Brain pericyte (primary cell): Measurements from ENCODE around the gene RNASE8.
"Not testable (repeated sequence)": the region's sequence is repeated elsewhere in the genome, so short reads cannot be mapped to it uniquely, and the experiment has no call there.

Source experiments
- DNase-seq: peaks from one replicate; pipeline ENCODE4 v3.0.0-alpha.2; 2012; ENCODE audit warnings: low read depth, low spot score

RNASE8 gene

DNA sequence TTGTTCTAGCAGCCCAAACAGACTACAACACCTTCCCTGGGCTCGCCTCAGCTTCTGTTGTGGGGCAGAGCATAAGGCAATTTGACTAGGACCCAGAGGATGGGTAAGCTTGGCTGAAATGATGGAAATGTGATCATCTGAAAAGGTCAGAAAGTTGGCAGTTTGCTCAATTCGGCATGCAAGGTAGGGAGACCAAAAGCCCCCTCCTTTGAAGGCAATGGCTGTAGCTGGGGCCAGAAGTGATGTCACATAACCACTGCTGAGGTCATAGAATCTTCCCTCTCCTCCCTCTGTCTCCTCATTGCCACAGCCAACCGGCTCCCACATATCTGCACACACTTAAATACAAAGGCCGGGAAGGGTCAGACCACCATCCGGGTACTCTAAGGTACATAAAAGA is 27.7 kb upstream of the RNASE8 start, which contains the start of gene TPPP2:
TPPP2 (plus strand) TSS at position 301 of the 400 bp plus-strand sequence. CDS start 365 bp downstream, outside the sequence.
- DNase-seq = no peak

DNA sequence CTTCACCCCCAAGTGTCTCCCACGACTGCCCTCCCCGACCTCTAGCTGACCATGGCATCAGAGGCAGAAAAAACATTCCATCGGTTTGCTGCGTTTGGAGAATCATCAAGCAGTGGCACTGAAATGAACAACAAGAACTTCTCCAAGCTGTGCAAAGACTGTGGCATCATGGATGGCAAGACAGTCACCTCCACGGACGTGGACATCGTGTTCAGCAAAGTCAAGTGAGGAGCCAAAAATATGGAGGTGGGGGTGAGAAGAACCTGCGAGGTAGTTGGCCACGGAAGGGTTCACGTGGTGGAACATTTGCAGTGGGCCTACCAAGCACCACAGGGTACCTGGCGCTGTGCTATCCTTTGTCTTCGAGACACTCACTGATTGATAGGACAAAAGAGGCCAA is 27.1 kb upstream of the RNASE8 start:
- no peak for DNase-seq

- no peak for DNase-seq
Measured at GRCh38 chr14:21032326-21033132, 25.1 kb upstream of the RNASE8 start.

DNA sequence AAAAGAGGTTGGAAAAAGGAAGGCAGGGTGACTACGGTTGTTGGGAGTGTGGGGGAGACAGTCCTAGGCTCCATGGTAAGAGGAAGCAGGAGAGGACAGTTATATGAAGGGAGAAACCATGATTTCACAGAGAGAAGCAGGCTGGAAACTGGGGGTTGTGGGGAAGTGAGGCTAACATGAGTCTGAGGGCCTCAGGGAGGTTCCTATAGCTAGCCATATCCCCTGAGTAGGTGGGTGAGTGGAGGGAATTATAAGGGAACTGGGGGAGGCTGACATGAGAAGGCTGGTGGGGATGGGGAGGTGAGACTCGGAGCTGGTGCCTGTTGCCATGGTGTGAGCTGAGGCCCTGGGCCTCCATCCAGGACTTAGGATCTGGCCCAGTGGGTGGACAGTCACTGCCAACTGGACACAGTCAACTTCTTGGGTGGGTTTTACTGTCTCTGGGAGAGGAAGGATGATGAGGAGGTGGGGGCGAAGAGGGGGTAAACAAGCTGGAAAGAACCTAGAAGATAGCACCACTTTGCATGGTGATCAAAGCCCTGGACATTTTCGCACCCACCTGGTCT is 24.4 kb upstream of the RNASE8 start:
- DNase-seq = no peak

DNA sequence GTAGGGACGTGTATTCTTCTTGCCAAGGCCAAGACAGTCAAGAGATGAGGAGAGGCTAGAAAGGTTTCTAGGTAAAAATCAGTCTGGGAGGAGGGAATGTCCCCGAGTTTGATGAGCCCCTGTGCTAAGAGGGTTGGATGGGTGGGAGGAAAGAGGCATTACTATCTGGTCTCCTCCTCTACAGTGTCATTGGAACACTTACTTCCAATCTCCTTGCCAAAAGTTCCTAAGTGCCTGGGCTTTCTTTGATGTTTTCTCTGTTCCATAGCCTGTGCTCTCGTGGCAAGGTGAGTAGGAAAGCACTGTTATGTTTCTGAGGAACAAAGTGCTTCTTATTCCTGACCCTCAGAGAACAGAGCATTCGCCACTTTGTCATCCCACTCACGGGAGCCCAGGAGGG is 22.9 kb upstream of the RNASE8 start, which contains the start of gene RNASE13:
RNASE13 (minus strand) TSS at position 101 of the 400 bp plus-strand sequence. CDS start 519 bp downstream, outside the sequence.
- DNase-seq = no peak

- no peak for DNase-seq
Measured at GRCh38 chr14:21036751-21037150, 20.9 kb upstream of the RNASE8 start.

DNA sequence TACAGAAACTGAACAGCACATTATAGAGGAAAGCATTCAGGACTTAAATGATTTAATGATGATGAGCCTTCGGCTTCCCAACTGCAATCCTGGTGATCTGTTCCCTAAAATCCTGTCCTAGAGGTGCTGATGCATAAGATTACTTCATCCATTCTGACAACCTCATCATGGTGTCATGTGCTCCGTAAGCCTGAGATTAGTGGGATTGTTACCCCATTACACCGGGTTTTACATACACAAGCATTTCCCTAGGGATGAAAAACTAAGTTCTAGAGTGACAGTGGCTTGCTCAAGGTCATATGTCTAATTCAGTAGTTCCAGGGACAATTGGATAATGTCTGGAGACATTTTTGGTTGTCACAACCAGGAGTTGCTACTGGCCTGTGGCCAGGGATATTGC is 20.5 kb upstream of the RNASE8 start:
- no peak for DNase-seq

- no peak for DNase-seq
Measured at GRCh38 chr14:21038441-21039422, 18.9 kb upstream of the RNASE8 start.

DNA sequence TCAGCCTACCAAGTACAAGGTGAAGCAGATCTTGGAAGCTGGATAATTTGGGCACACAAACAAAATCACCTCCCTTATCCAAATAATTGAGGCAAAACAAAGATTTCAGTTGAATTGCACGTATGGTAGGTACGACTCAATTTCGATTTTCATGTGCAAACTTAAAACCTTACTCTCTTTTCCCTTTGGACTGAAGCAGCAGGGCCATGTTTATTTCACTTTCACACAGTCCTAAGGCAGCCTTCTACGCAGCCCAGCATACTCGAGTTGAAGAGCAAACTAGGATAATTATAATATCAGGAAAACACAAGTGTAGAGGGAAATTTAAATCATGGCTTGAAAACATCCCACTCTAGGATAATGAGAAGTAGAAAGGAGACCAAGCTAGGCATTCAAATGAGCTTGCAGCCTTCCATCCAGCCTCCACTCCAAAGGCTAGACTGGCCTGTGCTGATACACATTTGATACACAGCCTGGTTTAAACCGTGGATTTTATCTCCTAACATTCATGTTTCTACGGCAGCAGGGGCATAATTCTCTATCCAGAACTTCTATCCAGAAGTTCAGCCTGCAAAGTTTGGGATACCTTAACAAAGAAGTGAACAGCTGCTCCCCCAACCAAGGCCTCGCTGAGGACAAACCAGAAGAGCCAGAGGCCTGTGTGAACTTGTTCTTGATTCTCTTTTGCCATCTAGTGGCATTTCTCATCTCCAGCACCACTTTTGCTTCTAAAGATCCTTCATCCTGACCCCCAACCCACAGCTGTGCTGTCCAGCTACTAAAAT is 17.8 kb upstream of the RNASE8 start:
- DNase-seq = no peak

DNA sequence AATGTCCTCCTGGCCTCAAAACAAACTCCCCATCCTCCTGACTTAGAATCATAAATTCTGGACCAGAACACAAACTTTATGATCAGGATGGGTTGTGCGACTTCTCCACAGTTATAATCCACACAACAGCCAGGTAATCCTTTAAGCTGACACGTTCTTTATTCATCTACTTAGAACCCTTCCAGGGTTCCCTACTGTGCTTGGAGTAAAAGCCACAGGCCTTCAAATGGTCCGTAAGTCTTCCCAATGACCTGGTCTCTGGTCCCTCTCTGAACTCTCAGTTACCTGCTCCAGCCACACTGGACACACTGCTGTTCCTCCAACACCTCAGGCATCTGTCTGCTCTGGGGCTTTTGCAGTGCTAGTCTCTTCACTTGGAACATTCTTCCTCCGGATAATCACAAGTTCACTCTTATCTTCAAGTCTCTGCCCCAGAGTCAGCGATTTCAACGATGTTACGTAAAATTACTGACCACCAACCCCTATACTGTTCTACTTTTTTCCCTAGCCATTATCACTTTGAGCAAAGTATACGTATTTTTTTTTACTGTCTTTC is 17.2 kb upstream of the RNASE8 start:
- no peak for DNase-seq

DNA sequence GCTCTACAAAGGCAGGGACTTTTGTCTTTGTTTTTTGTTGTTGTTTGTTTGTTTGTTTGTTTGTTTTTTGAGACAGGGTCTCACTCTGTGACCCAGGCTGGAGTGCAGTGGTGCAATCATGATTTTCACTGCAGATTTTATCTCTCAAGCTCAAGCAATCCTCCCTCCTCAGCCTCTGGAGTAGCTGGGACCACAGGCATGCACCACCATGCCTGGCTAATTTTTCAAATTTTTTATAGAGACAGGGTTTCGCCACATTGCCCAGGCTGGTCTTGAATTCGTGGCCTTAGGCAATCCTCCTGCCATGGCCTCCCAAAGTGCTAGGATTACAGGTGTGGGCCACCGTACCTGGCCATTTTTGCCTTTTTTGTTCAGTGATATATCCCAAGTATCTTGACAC is 16.7 kb upstream of the RNASE8 start:
- not testable (repeated sequence) for DNase-seq

DNA sequence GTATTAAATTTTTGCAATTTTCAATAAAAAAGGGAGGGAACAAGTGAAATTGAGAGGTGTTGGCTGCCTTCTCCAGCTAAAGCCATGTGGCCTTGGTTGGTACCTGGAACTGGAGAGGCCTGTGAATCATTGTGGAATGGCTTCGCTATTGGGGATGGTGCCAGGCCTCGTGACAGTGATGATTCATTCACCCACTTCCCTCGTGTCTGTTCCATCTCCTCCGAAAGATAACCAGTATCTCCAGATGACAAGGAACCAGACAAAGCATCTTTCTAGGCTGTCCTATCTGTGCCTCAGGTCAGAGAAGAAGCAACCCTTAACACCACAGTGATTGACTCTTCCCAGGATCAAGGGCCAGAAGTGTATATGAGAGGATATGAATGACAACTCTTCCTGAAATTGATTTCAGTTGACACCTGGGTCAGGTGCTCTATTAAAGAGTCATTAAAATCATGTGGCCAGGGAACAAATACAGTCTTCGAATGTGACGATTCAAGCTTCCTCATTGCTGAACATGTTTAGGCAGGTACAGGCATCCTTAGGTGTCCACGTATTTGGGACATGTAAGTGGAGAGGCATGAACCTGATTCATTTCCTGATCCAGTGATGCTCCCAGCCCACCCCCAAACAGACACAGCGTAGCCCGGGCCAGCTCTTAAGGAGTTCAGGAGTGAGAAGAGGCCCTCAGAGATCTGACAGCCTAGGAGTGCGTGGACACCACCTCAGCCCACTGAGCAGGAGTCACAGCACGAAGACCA is 15.8 kb upstream of the RNASE8 start, which contains the start of gene RNASE7:
RNASE7 (plus strand) TSS at position 687 of the 758 bp plus-strand sequence. CDS start 631 bp downstream, outside the sequence.
- DNase-seq = no peak

- DNase-seq = no peak
Measured at GRCh38 chr14:21042918-21043317, 14.7 kb upstream of the RNASE8 start.

GRCh38 chr14:21043387-21043973 is 14.1 kb upstream of the RNASE8 start:
- DNase-seq = no peak

GRCh38 chr14:21043974-21044618 is 13.5 kb upstream of the RNASE8 start:
- no peak for DNase-seq

GRCh38 chr14:21047378-21047781 is 10.2 kb upstream of the RNASE8 start:
- DNase-seq = no peak

GRCh38 chr14:21048638-21049037 is 9.0 kb upstream of the RNASE8 start:
- no peak for DNase-seq

DNA sequence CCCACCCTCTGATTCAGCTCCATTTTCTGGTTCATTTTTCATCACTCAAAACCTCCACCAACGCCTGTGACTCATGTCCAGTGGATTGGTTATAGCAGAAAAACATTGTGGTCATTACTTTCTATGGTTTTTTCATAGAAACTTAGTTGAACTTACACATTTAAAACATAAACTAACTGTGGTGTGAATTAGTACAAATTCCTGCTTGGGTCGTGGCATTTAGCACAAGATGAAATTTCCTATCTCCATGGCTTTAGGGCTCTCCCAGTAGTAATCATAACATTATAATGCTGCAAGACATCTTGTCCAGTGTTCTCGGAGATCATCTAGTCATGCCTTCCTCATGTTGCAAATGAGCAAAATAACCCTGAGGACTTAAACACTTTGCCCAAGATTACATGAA is 8.3 kb upstream of the RNASE8 start:
- DNase-seq = no peak

DNA sequence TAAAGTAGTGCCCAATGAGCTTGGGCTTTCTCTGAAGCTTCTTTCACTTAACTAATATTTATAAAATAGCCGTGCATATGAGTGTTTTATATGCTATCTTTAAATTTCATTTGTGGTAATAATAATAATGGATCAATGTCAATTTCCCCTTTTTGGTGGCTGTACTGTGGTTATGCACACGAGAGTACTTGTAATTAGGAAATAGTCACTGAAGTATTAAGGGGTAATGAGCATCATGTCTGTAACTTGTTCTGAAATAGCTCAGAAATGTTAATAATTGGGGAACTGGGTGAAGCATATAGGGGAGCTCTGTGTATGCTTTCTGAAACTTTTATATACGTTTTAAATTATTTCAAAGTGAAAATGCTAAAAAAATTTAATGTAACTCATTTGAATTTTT is 7.0 kb upstream of the RNASE8 start:
- no peak for DNase-seq
